Lower leg skin (tissue), 4 donors: ENCODE data around the gene CDO1. TPM values are rescaled to one million over a fixed set of nuclear protein-coding genes. Genes with fewer than 3 reads are reported as not detected.

ENCODE experiments used
- DNase-seq, 2 donors: peaks; one replicate each; pipeline ENCODE4 v3.0.0-alpha.2; 2019; ENCODE audit warnings: low spot score in 2 of 2
- H3K4me3 ChIP-seq: fragments of 200-600 bp; sonication (generic); 2 replicates; pipeline ENCODE4 v1.5.1; 2017; ENCODE audit warnings: mild to moderate bottlenecking, low read depth; ENCODE audit not compliant: poor library complexity, severe bottlenecking
- CTCF ChIP-seq, 3 donors: fragments of 450-650 bp; IDR thresholded peaks; one replicate each; pipeline ENCODE4 v1.5.1; 2016; ENCODE audit warnings: antibody characterized with exemption in 3 of 3, mild to moderate bottlenecking in 3 of 3, moderate library complexity in 2 of 3
- POLR2A ChIP-seq, 2 donors: fragments of 450-650 bp; IDR thresholded peaks; one replicate each; pipeline ENCODE4 v1.6.1; 2016 to 2017; ENCODE audit warnings: antibody characterized with exemption in 2 of 2, mild to moderate bottlenecking in 1 of 2, moderate library complexity in 1 of 2
- WGBS, 2 donors: methylation state at CpG; one replicate each; pipeline ENCODE4 v1.1.5; 2018; 5-methylcytosine and 5-hydroxymethylcytosine counted together
- intact Hi-C: fragments of 100-400 bp; cut with DNase I; formaldehyde crosslinking; loops from one replicate; pipeline ENCODE4 v1.15.0; 2023; ENCODE audit warnings: low total_unique reads
- total RNA-seq, 4 donors: library from RNA; depleted of rRNA; stranded (reverse); fragments of >200 nt; gene quantifications; one replicate each; pipeline ENCODE4 v1.1.0, GENCODE V29; 2016

The CDO1 gene
- total RNA-seq, 4 donors from 2014 or later: 3.5 to 17.9 (median 8.9) TPM

- intact Hi-C loops: loop anchor here (5.0 kb wide), 1 partner anchor 1619 kb away; no protein-coding TSS in a partner anchor
- DNase-seq: no peak
- H3K4me3 ChIP-seq: no peak overlapping the region
- TF ChIP-seq CTCF (IDR thresholded peaks at IDR 0.05): no peak
- no peak for TF ChIP-seq POLR2A (IDR thresholded peaks at IDR 0.05)
- WGBS, 2 donors: 59 to 62% methylated on average over 4 of the region's 4 CpGs
Observed at GRCh38 chr5:115775999-115776398, 40.5 kb downstream of the CDO1 start.

GRCh38 chr5:115774684-115775083 is 41.8 kb downstream of the CDO1 start:
- intact Hi-C loops: loop anchor here (5.0 kb wide), 1 partner anchor 1617 kb away; no protein-coding TSS in a partner anchor
- no peak overlapping the region for H3K4me3 ChIP-seq
- TF ChIP-seq CTCF (IDR thresholded peaks at IDR 0.05): no peak
- TF ChIP-seq POLR2A (IDR thresholded peaks at IDR 0.05): no peak
- peak in 1 of 2 donors; percentile 16 for DNase-seq
- WGBS, 2 donors: 67 to 73% methylated on average over 3 of the region's 3 CpGs

- no peak for DNase-seq
- 45 to 61% methylated on average over 2 of the region's 2 CpGs for WGBS, 2 donors
- no peak for TF ChIP-seq POLR2A (IDR thresholded peaks at IDR 0.05)
- no peak for TF ChIP-seq CTCF (IDR thresholded peaks at IDR 0.05)
- intact Hi-C loops: no loop called here
- no peak overlapping the region for H3K4me3 ChIP-seq
Observed at GRCh38 chr5:115772731-115773475, 43.6 kb downstream of the CDO1 start.

- no peak for DNase-seq
- no peak overlapping the region for H3K4me3 ChIP-seq
- TF ChIP-seq POLR2A (IDR thresholded peaks at IDR 0.05): no peak
- no peak for TF ChIP-seq CTCF (IDR thresholded peaks at IDR 0.05)
- intact Hi-C loops: no loop called here
- 81 to 83% methylated on average over 11 of the region's 11 CpGs for WGBS, 2 donors
Observed at GRCh38 chr5:115770466-115770865, 46.0 kb downstream of the CDO1 start.

- H3K4me3 ChIP-seq: no peak overlapping the region
- WGBS, 2 donors: 77 to 85% methylated on average over 3 of the region's 3 CpGs
- TF ChIP-seq POLR2A (IDR thresholded peaks at IDR 0.05) (no peak), CTCF (IDR thresholded peaks at IDR 0.05) (no peak)
- intact Hi-C loops: no loop called here
- no peak for DNase-seq
Observed at GRCh38 chr5:115767424-115767823, 49.0 kb downstream of the CDO1 start.
